Measurements from ENCODE around the gene CHI3L2.

CHI3L2 gene

DNA sequence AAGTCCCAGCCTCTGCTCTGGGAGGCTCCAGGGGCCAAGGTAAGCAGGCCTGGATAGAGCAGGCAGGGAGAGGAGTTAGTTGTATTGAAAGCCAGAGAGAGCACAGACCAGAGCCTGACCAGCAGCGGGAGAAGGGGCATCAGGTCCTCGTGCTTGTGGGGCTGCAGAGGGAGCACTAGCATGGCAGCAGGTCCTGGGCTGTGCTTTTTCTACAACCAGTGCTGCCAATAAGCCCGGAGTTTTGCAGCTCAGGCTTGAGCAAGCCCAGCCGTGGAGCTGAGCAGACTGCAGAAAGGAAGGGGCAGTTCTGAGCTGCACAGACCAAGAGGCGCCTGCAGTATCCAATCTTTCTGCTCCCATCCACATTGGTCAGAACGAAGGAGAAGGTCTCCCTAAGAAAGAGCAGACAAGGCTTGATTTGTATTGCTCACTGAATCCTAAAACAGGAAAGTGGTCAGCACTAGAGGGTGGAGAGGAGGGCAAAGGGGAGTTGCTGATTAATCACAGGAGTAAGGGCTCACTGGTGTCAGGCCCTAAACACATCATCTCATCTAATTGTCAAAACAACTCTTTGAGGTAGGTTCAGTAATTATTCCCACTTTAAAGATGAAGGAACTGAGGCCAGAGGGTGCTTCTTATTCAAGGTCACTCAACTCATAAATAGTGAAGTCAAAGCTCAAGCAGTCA, 29.8 kb upstream of the CHI3L2 start:
- TF ChIP-seq GATA2 (IDR thresholded peaks at IDR 0.05; ENCODE audit: low read depth, low read length): no peak
- no peak for TF ChIP-seq GATA3 (IDR thresholded peaks at IDR 0.05; ENCODE audit: low read depth, low read length)

DNA sequence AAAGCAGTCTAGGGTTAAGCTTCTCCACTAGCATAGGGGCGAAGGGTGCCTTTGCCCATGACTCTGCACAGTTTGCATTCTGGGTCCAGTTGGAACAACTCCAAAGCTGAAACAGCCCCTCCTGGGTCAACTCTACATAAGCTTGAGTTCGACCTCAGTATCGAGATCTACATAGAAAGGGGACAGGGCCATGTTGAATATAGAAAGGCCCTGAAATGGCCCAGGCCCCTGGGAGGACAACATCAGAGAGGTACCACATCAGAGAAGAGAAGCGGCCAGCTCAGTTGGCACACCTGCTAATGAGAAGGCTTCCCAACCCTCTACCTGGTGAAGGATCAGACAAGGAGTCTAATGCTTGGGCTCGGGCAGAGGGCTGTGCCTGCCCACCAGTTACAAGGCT, 28.7 kb upstream of the CHI3L2 start:
- TF ChIP-seq GATA2 (IDR thresholded peaks at IDR 0.05; ENCODE audit: low read depth, low read length): no peak
- no peak for TF ChIP-seq GATA3 (IDR thresholded peaks at IDR 0.05; ENCODE audit: low read depth, low read length)

DNA sequence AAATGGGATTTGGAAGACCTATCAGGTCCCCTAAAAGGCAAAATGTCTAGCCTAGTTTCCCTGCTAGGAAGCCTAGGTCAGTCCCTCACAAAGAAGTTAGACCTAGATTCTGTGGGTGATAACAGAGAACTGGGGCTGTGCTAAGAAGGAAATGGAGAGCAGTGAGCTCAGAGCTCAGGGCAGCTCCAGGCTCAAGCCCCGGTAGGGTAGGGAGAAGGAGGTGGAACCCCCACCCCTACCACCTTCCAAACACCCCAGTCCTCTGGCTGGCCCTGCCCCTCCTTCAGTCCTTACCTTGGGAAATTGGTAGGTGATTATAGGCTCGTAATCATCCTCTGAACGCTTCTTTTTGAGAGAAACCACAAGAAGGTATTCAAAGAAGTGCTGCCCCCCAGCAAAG, 28.2 kb upstream of the CHI3L2 start:
- no peak for TF ChIP-seq GATA2 (IDR thresholded peaks at IDR 0.05; ENCODE audit: low read depth, low read length)
- no peak for TF ChIP-seq GATA3 (IDR thresholded peaks at IDR 0.05; ENCODE audit: low read depth, low read length)

DNA sequence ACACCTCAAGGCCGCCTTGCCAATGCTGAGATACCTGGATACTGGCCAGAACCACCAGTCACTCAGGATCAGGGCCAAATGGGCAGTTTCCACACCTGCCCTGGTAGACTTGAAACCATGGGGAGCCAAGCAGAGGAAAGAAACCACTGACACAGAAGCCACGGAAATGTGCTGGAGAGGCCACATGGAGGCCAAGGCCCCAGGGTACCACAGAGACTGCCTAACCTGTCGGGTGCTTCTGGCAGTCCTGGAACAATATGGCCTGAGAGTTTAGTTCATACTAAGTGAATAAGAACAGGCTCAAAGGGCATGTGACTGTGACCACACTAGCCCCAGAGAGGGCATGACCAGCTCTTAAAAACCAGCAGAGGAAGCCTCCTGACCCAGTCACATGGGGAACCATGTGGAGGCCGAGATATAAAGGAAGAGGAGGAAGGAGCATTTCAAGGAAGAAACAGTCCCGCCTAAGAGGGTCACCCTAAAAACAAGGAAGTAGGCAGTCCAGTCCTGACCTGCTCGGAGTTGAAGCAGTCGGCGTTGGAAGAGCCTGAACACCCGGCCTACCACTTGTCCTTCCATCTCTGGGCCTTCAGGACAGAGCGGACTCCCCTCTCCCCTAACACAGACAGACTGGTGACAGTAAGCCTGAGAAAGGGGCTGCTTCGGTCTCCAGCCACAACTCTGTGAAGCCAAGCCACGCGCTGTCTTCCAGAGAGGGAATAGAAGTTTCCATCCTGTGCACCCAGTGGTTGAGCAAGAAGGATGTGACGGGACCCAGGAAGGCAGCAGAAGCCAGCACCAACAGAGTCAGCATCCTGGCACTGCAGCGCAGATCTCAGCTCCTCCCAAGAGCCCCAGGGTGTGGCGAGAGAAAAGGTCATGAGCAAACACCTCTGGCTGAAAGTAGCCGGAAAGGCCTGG, 27.4 kb upstream of the CHI3L2 start, which contains the start of gene DENND2D:
TSS of gene DENND2D (minus strand) at position 766 of the 921 bp plus-strand sequence. CDS start at position 579, 187 bp downstream.
- TF ChIP-seq GATA2 (IDR thresholded peaks at IDR 0.05; ENCODE audit: low read depth, low read length) (no peak), GATA3 (IDR thresholded peaks at IDR 0.05; ENCODE audit: low read depth, low read length) (no peak)

DNA sequence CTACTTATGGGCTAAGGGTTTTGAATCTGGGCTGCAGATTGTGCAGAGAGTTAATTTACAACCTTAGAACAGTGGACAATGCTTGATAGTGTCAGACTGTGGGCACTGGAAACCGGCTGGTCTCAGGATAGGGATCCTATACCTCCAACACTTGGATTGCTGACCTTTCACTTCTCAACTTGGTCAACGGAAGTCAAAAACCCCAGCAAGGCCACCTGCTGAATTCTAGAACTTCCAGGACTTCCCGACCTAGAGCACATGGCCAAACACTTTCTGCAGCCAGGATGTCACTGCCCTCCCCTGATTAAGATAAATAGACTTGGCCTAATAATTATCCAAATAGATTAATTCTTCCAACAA, 26.7 kb upstream of the CHI3L2 start:
- TF ChIP-seq GATA2 (IDR thresholded peaks at IDR 0.05; ENCODE audit: low read depth, low read length): no peak
- TF ChIP-seq GATA3 (IDR thresholded peaks at IDR 0.05; ENCODE audit: low read depth, low read length): no peak

DNA sequence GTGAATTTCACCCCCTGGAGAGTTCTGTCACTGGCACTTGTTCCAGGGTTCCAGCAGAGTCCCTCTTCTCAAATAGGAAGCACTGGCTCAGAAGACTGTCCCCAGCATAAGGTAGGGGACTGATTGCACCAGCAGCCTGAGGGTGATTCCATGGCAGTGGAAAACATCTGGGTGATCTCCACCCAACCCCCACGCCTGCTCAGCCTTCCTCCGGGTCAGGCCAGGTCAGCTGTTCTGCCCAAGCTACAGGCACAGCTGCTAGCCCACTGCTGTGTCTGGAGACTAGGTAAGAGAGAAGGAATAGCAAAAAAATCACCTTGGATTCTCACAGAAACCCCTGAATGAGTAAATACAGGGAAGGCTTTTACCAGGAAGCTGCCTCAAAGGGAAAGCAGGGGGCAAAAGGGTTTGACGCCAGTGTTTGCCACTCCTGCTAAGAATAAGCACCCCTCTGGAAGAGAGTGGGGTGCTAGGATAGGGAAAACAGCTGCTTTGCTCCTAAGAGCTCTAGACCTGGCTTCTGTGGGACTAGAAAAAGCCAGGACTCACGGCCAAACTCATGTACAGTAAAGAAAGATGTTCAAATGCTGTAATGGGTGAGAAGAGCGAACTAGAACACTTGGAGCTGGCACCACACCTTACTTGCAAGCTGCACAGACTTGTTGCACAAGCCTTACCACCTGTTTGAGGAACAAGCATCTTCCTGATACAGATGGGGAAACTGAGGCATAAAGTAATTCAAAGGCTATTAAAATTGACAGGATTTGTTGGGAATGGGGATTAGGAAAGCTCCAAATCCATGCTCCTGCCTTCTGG, 26.0 kb upstream of the CHI3L2 start:
- TF ChIP-seq GATA2 (IDR thresholded peaks at IDR 0.05; ENCODE audit: low read depth, low read length) (no peak), GATA3 (IDR thresholded peaks at IDR 0.05; ENCODE audit: low read depth, low read length) (no peak)

DNA sequence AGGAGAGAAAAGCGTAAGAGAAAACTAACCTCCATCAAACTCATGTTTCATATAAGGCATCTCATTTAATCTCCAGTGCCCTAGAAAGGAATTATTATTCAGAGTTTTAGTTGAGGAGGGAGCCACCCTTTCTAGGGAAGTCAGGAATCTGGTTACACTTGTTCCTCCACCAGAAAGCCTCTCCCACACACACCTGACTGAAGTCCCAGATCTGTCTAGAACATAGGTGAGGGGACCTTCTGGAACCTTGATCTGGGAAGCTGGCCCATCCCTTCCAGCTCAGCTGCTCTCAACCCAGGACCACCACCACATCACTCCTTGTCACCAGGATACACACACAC, 25.2 kb upstream of the CHI3L2 start:
- no peak for TF ChIP-seq GATA2 (IDR thresholded peaks at IDR 0.05; ENCODE audit: low read depth, low read length)
- TF ChIP-seq GATA3 (IDR thresholded peaks at IDR 0.05; ENCODE audit: low read depth, low read length): no peak

DNA sequence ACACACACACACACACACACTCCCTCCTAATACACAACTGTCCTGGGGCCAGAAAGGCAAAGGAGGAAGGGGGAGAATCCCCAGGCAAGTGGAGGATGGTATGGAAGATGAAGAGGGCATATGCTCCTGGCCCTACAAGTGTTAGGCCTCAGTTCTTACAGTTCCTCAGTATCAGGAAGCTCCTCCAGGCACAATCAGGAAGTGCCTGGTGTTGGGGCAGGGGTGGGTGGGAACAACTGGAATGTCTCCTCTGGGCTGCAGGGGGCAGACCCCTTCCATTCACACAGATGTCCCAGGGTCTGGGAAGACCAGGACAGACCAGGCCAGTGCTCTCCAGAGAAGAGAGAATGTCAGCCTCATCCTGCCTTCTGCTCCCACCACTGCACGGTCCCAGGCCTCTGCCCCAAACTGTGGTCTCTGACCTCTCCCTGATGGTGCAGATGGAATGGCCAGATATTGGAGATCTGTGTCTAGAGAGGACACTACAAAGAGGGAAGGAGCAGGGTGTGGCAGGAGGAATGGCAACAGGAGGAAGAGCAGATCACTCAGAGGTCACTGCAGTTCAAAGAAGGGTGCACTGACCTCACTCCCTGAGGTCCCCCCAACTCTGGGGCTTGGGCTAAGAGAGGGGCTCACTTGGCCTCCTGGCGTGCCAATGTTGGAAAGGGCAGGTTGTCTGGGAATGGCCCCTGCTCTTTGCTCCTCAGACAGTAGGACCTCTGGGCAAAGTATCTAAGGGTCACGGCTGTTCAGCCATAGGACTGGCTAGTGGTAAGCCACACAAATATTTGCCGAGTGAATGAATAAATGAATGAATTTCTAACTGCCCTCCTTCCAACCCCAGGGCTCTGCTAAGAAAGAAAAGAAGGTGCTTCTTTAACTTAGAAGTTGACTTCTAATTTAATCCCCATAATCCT, 24.5 kb upstream of the CHI3L2 start:
- TF ChIP-seq GATA2 (IDR thresholded peaks at IDR 0.05; ENCODE audit: low read depth, low read length): no peak
- TF ChIP-seq GATA3 (IDR thresholded peaks at IDR 0.05; ENCODE audit: low read depth, low read length): no peak

DNA sequence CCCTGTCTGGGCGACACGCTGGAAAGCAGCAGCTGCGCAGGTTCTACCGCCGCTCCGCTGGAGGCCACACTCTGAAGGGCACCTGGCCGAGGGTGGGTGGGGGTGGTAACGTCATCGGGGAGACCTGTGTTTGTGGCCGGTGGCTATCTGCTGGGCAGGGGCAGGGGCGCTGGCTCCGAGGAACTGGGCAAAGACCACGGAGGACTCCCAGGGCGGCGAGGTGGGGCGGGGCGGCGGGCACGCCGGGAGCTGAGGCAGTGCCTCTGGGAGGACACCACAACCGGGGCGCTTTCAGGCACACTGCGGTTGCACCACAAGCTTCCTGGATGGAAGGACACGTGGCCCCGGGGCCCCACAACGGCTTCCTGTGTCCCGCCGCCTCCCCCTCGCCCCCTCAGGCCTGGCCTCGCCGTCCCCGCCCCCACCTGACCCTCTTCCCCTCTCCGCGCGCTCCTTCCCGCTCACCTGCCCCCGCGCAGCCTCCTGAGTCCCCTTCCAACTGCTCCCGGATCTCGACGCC, 23.8 kb upstream of the CHI3L2 start:
- no peak for TF ChIP-seq GATA2 (IDR thresholded peaks at IDR 0.05; ENCODE audit: low read depth, low read length)
- no peak for TF ChIP-seq GATA3 (IDR thresholded peaks at IDR 0.05; ENCODE audit: low read depth, low read length)

DNA sequence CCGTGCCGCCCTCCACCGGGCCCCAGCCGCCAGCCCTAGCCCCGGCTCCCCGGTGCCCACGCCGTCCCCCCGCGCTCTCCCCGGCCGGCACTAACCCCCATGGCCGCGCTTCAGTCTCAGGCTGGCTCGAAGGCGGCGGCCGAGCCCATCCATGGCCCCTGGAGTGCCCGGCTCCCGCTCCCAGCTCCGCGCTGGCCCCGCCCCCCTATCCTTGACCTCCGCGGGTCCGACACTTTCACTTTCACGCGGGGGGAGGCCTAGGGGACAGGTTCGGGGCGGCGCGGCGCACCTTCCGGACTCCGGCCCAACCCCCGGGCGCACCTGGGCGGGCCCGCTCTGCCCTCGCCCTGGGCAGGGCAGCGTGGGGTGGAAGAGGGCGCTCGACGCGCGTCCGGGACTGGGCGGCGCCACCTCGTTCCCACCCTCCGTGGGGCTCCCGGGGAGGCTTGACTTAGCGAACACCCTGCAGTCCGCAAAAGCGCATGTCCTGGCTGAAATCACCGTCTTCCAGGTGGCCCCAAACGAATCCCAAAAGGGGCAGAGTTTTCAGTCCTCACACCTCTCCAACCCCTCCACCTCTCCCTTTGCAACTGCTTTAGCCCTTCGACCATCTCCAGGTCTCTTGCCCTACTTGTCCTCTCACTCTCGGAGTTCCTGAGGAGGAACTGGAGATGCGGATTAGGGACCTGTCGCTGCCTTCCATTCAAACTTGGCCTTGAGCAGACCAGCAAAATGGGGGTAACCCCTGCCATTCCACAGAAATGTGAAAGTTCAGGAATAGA, 23.1 kb upstream of the CHI3L2 start:
- TF ChIP-seq GATA2 (IDR thresholded peaks at IDR 0.05; ENCODE audit: low read depth, low read length): no peak
- TF ChIP-seq GATA3 (IDR thresholded peaks at IDR 0.05; ENCODE audit: low read depth, low read length): no peak

DNA sequence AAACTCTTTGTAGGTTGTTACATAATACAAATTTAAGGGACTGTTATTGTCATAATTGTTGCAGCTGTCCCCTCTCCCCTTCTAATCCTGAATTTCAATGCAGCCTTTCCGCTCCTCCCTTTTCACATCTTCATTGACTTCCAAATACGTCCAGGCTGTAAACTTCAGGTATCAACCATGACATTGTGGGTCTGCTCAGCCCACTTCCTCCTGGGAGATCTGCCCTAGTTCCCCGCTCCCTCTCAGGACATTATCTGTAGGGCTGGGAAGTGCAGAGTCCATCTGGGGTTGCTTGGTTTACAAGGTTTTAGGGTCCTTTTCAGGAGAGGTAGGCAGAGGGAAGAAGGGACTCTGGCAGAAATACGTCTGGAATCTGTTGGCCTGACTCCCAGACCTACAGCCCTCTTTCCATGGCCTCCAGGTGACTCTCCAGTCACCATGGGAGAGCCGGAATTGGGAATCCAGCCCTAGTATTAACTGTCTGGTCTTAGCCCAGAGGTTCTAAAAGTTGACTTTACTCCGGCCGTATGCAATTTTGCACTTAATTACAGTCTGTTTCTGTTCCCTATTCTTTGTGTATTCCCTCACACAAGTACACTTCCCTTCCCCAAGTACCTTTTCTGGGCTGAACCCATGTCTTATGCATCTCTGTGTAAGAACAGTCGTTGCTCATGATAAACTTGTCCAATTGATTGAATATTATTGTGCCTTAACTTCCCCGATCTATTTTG, 22.4 kb upstream of the CHI3L2 start:
- no peak for TF ChIP-seq GATA3 (IDR thresholded peaks at IDR 0.05; ENCODE audit: low read depth, low read length)

DNA sequence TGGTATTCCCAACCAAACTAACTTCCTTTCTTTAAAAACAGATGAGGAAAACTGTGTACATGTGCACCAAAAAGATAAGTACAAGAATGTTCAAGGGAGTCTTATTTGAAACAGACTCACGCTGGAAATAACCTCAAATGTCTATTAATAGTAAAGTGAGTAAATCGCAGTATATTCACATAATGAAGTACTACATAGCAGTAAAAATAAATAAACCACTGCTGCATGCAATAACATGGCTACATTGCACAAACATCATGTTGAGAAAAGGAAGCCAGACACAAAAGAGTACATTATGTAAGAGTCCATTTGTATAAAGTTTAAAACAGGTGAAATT, 21.8 kb upstream of the CHI3L2 start:
- no peak for TF ChIP-seq GATA3 (IDR thresholded peaks at IDR 0.05; ENCODE audit: low read depth, low read length)
- no peak for TF ChIP-seq GATA2 (IDR thresholded peaks at IDR 0.05; ENCODE audit: low read depth, low read length)

All from SH-SY5Y (cell line).